H1 (cell line): ENCODE measurements around the gene FAM219A. TPM values are rescaled to one million over a fixed set of nuclear protein-coding genes. Genes with fewer than 3 reads are reported as not detected.

ENCODE experiments used
- CTCF ChIA-PET: fragments of 300-600 bp; sonication (Branson Sonifier 250); formaldehyde crosslinking; loops from one replicate; lab custom pipeline; 2021; ENCODE audit not compliant: partially characterized antibody; lab: Charles Lee
- POLR2A ChIA-PET: fragments of 300-600 bp; sonication (Branson Sonifier 250); formaldehyde crosslinking; loops from one replicate; lab custom pipeline; 2021; ENCODE audit warnings: inconsistent platforms; ENCODE audit not compliant: partially characterized antibody; lab: Charles Lee
- DNase-seq, 2 experiments: peaks; one replicate each; pipeline versions ENCODE4 v3.0.0 to v3.0.0-alpha.2; 2010 to 2022; ENCODE audit warnings: low spot score in 2 of 2, low read depth in 1 of 2, mixed read lengths in 1 of 2
- FAIRE-seq: peaks from 2 replicates; lab custom pipeline; 2011; peaks lifted over from hg19 to GRCh38; lab: Jason Lieb, UNC
- H2AFZ ChIP-seq: 2 replicates; pipeline ENCODE4 v1.8.1; 2012; ENCODE audit warnings: low read length, inconsistent platforms
- H2AK5ac ChIP-seq: 2 replicates; pipeline ENCODE4 v1.6.1; 2013; ENCODE audit warnings: low read depth, low read length
- H2BK120ac ChIP-seq: replicated peaks from 2 replicates; pipeline ENCODE3; 2013; ENCODE audit warnings: low read depth, low read length, inconsistent platforms
- H2BK12ac ChIP-seq: 2 replicates; pipeline ENCODE4 v1.6.1; 2013; ENCODE audit warnings: low read depth, low read length
- H2BK15ac ChIP-seq: 2 replicates; pipeline ENCODE4 v1.6.1; 2013; ENCODE audit warnings: low read length
- H2BK20ac ChIP-seq: 2 replicates; pipeline ENCODE4 v1.6.1; 2013; ENCODE audit warnings: low read length
- H2BK5ac ChIP-seq: 2 replicates; pipeline ENCODE4 v1.6.1; 2013; ENCODE audit warnings: low read depth, low read length
- H3K14ac ChIP-seq: 2 replicates; pipeline ENCODE4 v1.6.1; 2013; ENCODE audit warnings: inconsistent platforms; ENCODE audit not compliant: insufficient read length
- H3K18ac ChIP-seq: 2 replicates; pipeline ENCODE4 v1.6.1; 2013; ENCODE audit warnings: low read length; ENCODE audit errors: extremely low read depth
- H3K23ac ChIP-seq: 2 replicates; pipeline ENCODE4 v1.6.1; 2013; ENCODE audit warnings: inconsistent platforms; ENCODE audit not compliant: insufficient read length
- H3K23me2 ChIP-seq: 2 replicates; pipeline ENCODE4 v1.6.1; 2013; ENCODE audit warnings: low read depth, low read length
- H3K27ac ChIP-seq: 2 replicates; pipeline ENCODE4 v1.6.1; 2011; ENCODE audit warnings: low read depth, low read length, inconsistent platforms
- H3K27me3 ChIP-seq, 4 experiments: replicated peaks in 1 of 4; 1 replicate in 1 of 4; 2 replicates in 3 of 4; pipeline versions ENCODE4 v1.6.1 to v1.8.1; 2011 to 2013; ENCODE audit warnings: low read length in 3 of 4, mild to moderate bottlenecking in 3 of 4, inconsistent platforms in 2 of 4, mixed read lengths in 2 of 4, moderate library complexity in 1 of 4; ENCODE audit not compliant: control insufficient read depth in 3 of 4, insufficient read depth in 3 of 4; ENCODE audit errors: extremely low read depth in 1 of 4
- H3K36me3 ChIP-seq, 4 experiments: 2 replicates each; pipeline versions ENCODE4 v1.6.1 to v1.8.1; 2011 to 2013; ENCODE audit warnings: mild to moderate bottlenecking in 4 of 4, low read length in 3 of 4, moderate library complexity in 2 of 4, control low read depth in 1 of 4, inconsistent platforms in 1 of 4; ENCODE audit not compliant: insufficient read depth in 4 of 4, control insufficient read depth in 2 of 4
- H3K4ac ChIP-seq: replicated peaks from 2 replicates; pipeline ENCODE3; 2013; ENCODE audit warnings: low read length, low read depth, mixed read lengths, inconsistent platforms; ENCODE audit not compliant: insufficient read length
- H3K4me1 ChIP-seq, 4 experiments: replicated peaks in 1 of 4; 1 replicate in 1 of 4; 2 replicates in 3 of 4; pipeline versions ENCODE4 v1.6.1 to v1.8.1; 2011 to 2013; ENCODE audit warnings: low read length in 3 of 4, inconsistent platforms in 2 of 4, mixed read lengths in 1 of 4; ENCODE audit not compliant: insufficient read depth in 4 of 4, control insufficient read depth in 3 of 4
- H3K4me2 ChIP-seq, 2 experiments: 2 replicates each; pipeline versions ENCODE4 v1.6.1 to v1.8.1; 2011 to 2013; ENCODE audit warnings: low read depth in 2 of 2, low read length in 2 of 2, control low read depth in 1 of 2, inconsistent platforms in 1 of 2, mild to moderate bottlenecking in 1 of 2; ENCODE audit not compliant: insufficient read depth in 1 of 2
- H3K4me3 ChIP-seq, 4 experiments: fragments of 200-600, 300-600 bp in 1 of 4; sonication (generic), shearing (Covaris generic), sonication (Bioruptor Twin) in 1 of 4; 2 replicates each; pipeline versions ENCODE4 v1.5.1 to v1.8.1; 2011 to 2016; ENCODE audit warnings: low read length in 4 of 4, low read depth in 3 of 4, control low read depth in 2 of 4, inconsistent platforms in 2 of 4, mild to moderate bottlenecking in 2 of 4, mixed read lengths in 1 of 4, moderate library complexity in 1 of 4; ENCODE audit not compliant: insufficient read depth in 2 of 4; ENCODE audit errors: extremely low read depth in 1 of 4
- H3K56ac ChIP-seq: replicated peaks from 2 replicates; pipeline ENCODE3; 2013; ENCODE audit warnings: low read depth, mild to moderate bottlenecking, mixed read lengths, low read length, inconsistent platforms; ENCODE audit not compliant: insufficient read length
- H3K79me1 ChIP-seq: 2 replicates; pipeline ENCODE4 v1.6.1; 2013; ENCODE audit warnings: low read depth, low read length, control low read depth
- H3K79me2 ChIP-seq, 2 experiments: 2 replicates each; pipeline versions ENCODE4 v1.6.1 to v1.8.1; 2012 to 2013; ENCODE audit warnings: low read length in 2 of 2, mild to moderate bottlenecking in 2 of 2, inconsistent platforms in 1 of 2; ENCODE audit not compliant: insufficient read depth in 2 of 2, control insufficient read depth in 1 of 2
- H3K9ac ChIP-seq, 4 experiments: replicated peaks in 1 of 4; 1 replicate in 1 of 4; 2 replicates in 3 of 4; pipeline versions ENCODE4 v1.6.1 to v1.8.1; 2011 to 2013; ENCODE audit warnings: low read depth in 3 of 4, low read length in 3 of 4, control low read depth in 2 of 4, mild to moderate bottlenecking in 2 of 4, moderate library complexity in 2 of 4, inconsistent platforms in 1 of 4; ENCODE audit errors: extremely low read depth in 1 of 4
- H3K9me3 ChIP-seq, 2 experiments: 2 replicates each; pipeline versions ENCODE4 v1.6.1 to v1.8.1; 2012 to 2013; ENCODE audit warnings: mild to moderate bottlenecking in 2 of 2, moderate library complexity in 2 of 2, control low read depth in 1 of 2, inconsistent platforms in 1 of 2, low read depth in 1 of 2, low read length in 1 of 2, mixed read lengths in 1 of 2; ENCODE audit not compliant: insufficient read depth in 2 of 2
- H4K20me1 ChIP-seq, 2 experiments: replicated peaks in 1 of 2; 2 replicates each; pipeline versions ENCODE3 to v1.8.1; 2011 to 2013; ENCODE audit warnings: inconsistent platforms in 2 of 2, low read length in 2 of 2, mild to moderate bottlenecking in 1 of 2; ENCODE audit not compliant: insufficient read depth in 2 of 2, control insufficient read depth in 1 of 2
- H4K5ac ChIP-seq: 2 replicates; pipeline ENCODE4 v1.6.1; 2013; ENCODE audit warnings: low read length, low read depth, mixed read lengths, inconsistent platforms; ENCODE audit not compliant: insufficient read length
- H4K8ac ChIP-seq: 2 replicates; pipeline ENCODE4 v1.8.0; 2013; ENCODE audit warnings: mild to moderate bottlenecking, moderate library complexity, low read length, inconsistent platforms; ENCODE audit not compliant: insufficient read depth; ENCODE audit errors: extremely low read depth
- H4K91ac ChIP-seq: replicated peaks from 2 replicates; pipeline ENCODE3; 2013; ENCODE audit warnings: low read length, mixed read lengths, inconsistent platforms; ENCODE audit not compliant: insufficient read length
- BCL11A ChIP-seq, 2 experiments: IDR thresholded peaks; one replicate each; pipeline ENCODE4 v1.6.1; 2011; ENCODE audit warnings: low read depth in 2 of 2, low read length in 2 of 2, mild to moderate bottlenecking in 2 of 2
- CTCF ChIP-seq, 3 experiments: IDR thresholded peaks; 1 replicate in 2 of 3; 2 replicates in 1 of 3; pipeline versions ENCODE4 v1.5.1 to v1.6.1; 2011; ENCODE audit warnings: low read length in 3 of 3, mild to moderate bottlenecking in 3 of 3, inconsistent platforms in 2 of 3, low read depth in 1 of 3, moderate library complexity in 1 of 3; ENCODE audit not compliant: insufficient read depth in 1 of 3; ENCODE audit errors: control extremely low read depth in 1 of 3
- KDM5A ChIP-seq: fragments of 200-600 bp; IDR thresholded peaks from 2 replicates; pipeline ENCODE4 v1.7.1; 2012; ENCODE audit warnings: mild to moderate bottlenecking, low read length, inconsistent platforms, mixed read lengths
- MAFK ChIP-seq: IDR thresholded peaks from 2 replicates; pipeline ENCODE4 v1.6.1; 2012; ENCODE audit warnings: low read depth, mild to moderate bottlenecking, improper control_type of control experiment, low read length
- SAP30 ChIP-seq: fragments of 300-600 bp; sonication (generic); IDR thresholded peaks from 2 replicates; pipeline ENCODE4 v1.7.1; 2012; ENCODE audit warnings: low read length, moderate library complexity, mild to moderate bottlenecking, inconsistent platforms; ENCODE audit not compliant: insufficient read depth, insufficient replicate concordance
- SP2 ChIP-seq: IDR thresholded peaks from 2 replicates; pipeline ENCODE4 v1.6.1; 2012; ENCODE audit warnings: mild to moderate bottlenecking, low read length, inconsistent platforms
- SRF ChIP-seq: IDR thresholded peaks from 2 replicates; pipeline ENCODE4 v1.6.1; 2011; ENCODE audit warnings: mild to moderate bottlenecking, low read depth, low read length, moderate library complexity
- SUZ12 ChIP-seq: fragments of 200-600 bp; sonication (generic); IDR thresholded peaks from 2 replicates; pipeline ENCODE4 v1.6.1; 2012; ENCODE audit warnings: mild to moderate bottlenecking, inconsistent platforms, low read length, moderate library complexity, mixed read lengths
- TEAD4 ChIP-seq: IDR thresholded peaks from 2 replicates; pipeline ENCODE4 v1.6.1; 2012; ENCODE audit warnings: low read depth, low read length, inconsistent platforms, mixed read lengths
- USF2 ChIP-seq: IDR thresholded peaks from 2 replicates; pipeline ENCODE4 v1.6.1; 2011; ENCODE audit warnings: low read length, improper control_type of control experiment
- WGBS, 2 experiments: shearing (Covaris generic) in 1 of 2; methylation state at CpG; one replicate each; pipeline versions ENCODE4 v1.1.6 to v1.1.7; 2013 to 2015; ENCODE audit warnings: low lambda C conversion rate in 2 of 2, mixed read lengths in 2 of 2, inconsistent platforms in 1 of 2, low coverage in 1 of 2, missing lambda C conversion rate in 1 of 2; ENCODE audit not compliant: insufficient replicate concordance in 2 of 2, insufficient coverage in 1 of 2, insufficient read length in 1 of 2; ENCODE audit errors: extremely low coverage in 1 of 2, missing lambda C conversion rate in 1 of 2; 5-methylcytosine and 5-hydroxymethylcytosine counted together
- polyA plus RNA-seq, 7 experiments: library from polyadenylated mRNA; depleted of rRNA in 3 of 7; stranded (reverse) in 5 of 7; unstranded in 2 of 7; fragments of >200 nt in 5 of 7; fragments of 200-250 nt in 2 of 7; gene quantifications; 1 replicate in 5 of 7; 2 replicates in 1 of 7; 4 replicates in 1 of 7; pipeline versions ENCODE4 v1.2.1 to v1.2.3, GENCODE V29; 2011 to 2013; ENCODE audit warnings: missing spikeins in 2 of 7, mixed read lengths in 2 of 7
- total RNA-seq: library from RNA; stranded (reverse); fragmentation: NEBNext Ultra II Directional; extraction: Animal tissue kit (Norgen Biotek cat#: 25700); gene quantifications from 2 replicates; pipeline ENCODE4 v1.2.1, GENCODE V29; 2021

The FAM219A gene
- total and polyA plus RNA-seq, 2 of the 8 experiments (the other 6 are each of a cell fraction or from before 2014, with no cell fraction given), result 7.7 to 10.4 TPM

GRCh38 chr9:34377404-34377746 is 81.0 kb downstream of the FAM219A start:
- Histone ChIP-seq H3K79me1 (no peaks in the 10 kb centered on the region; the same call in 1 of the 2 replicates), H4K8ac (no peak overlapping the region; the same call in 1 of the 2 replicates), H3K4me1 (peaks cover 6 to 15% (median 7%) of the 10 kb centered on the region in 4 experiments), H3K23ac (no peak overlapping the region), H2BK15ac (no peak overlapping the region), H4K91ac (peak overlapping the region; percentile 9), H4K5ac (no peak overlapping the region), H3K79me2 (no peaks in the 10 kb centered on the region), H3K56ac (no peak overlapping the region), H3K4ac (no peak overlapping the region), H3K27me3 (peaks cover 3 to 30% (median 27%) of the 10 kb centered on the region in 4 experiments), H3K9me3 (no peaks in the 10 kb centered on the region), H3K4me3 (peak overlapping the region; percentile 48 to 75 (median 68)), H3K4me2 (peak overlapping the region; percentile 82 to 92), H3K18ac (no peak overlapping the region), H2AFZ (peak overlapping the region; percentile 97), H3K14ac (no peak overlapping the region), H4K20me1 (peaks cover 0 to 1% of the 10 kb centered on the region in 2 experiments), H2BK20ac (no peak overlapping the region), H3K36me3 (no peaks in the 10 kb centered on the region), H2BK5ac (no peak overlapping the region), H2BK120ac (no peak overlapping the region), H2AK5ac (no peak overlapping the region), H2BK12ac (no peak overlapping the region), H3K27ac (no peak overlapping the region), H3K23me2 (peaks cover 33% of the 10 kb centered on the region), H3K9ac (peak overlapping the region in 2 of 4 experiments; percentile 13 to 47; a peak in 2 of 7 replicates)
- ChIA-PET POLR2A (interaction anchor here (0.6 to 1.3 kb wide), 7 partner anchors 10 to 198 kb away, joined by 3 to 4 read pairs (median 4); partner anchors contain the start of gene UBAP1), CTCF (interaction anchor here (0.9 to 19.4 kb wide), 9 partner anchors 9 to 658 kb away, joined by 3 to 350 read pairs (median 5); no protein-coding TSS in a partner anchor)
- DNase-seq (no peak), FAIRE-seq (no peak)
- WGBS, 2 experiments, result 23% methylated on average over 18 of the region's 21 CpGs; no CpG with 5 or more reads in 1 of the 2 experiments
- TF ChIP-seq KDM5A, result no peak
- no peak for TF ChIP-seq SRF
- no peak for TF ChIP-seq USF2
- TF ChIP-seq SUZ12, result no peak
- no peak for TF ChIP-seq MAFK
- TF ChIP-seq BCL11A (IDR thresholded peaks at IDR 0.05; ENCODE audit: low read depth in 2 of 2, low read length in 2 of 2), result no peak
- no peak for TF ChIP-seq TEAD4
- TF ChIP-seq SAP30, result no peak
- TF ChIP-seq SP2, result no peak
- no peak for TF ChIP-seq CTCF (IDR thresholded peaks at IDR 0.05; ENCODE audit: control extremely low read depth in 1 of 3, insufficient read depth in 1 of 3, low read depth in 1 of 3, low read length in 3 of 3)
